Ishikawa (cell line): ENCODE data around the gene YIF1A.

Experiments
- FOXM1 ChIP-seq: IDR thresholded peaks from 2 replicates; pipeline ENCODE4 v1.6.1; 2012; ENCODE audit warnings: low read depth, borderline replicate concordance
- NFIC ChIP-seq: IDR thresholded peaks from 2 replicates; pipeline ENCODE4 v1.6.1; 2012
- RAD21 ChIP-seq: IDR thresholded peaks from 2 replicates; pipeline ENCODE4 v1.6.1; 2012; ENCODE audit warnings: low read depth
- TCF12 ChIP-seq: IDR thresholded peaks from 2 replicates; pipeline ENCODE4 v1.6.1; 2012; ENCODE audit warnings: low read depth
- YY1 ChIP-seq: IDR thresholded peaks from 2 replicates; pipeline ENCODE4 v1.6.1; 2012; ENCODE audit warnings: low read depth
- TF ChIP-seq, protein P1 (sequence below): IDR thresholded peaks from 2 replicates; pipeline ENCODE4 v1.6.1; 2012

DNA sequence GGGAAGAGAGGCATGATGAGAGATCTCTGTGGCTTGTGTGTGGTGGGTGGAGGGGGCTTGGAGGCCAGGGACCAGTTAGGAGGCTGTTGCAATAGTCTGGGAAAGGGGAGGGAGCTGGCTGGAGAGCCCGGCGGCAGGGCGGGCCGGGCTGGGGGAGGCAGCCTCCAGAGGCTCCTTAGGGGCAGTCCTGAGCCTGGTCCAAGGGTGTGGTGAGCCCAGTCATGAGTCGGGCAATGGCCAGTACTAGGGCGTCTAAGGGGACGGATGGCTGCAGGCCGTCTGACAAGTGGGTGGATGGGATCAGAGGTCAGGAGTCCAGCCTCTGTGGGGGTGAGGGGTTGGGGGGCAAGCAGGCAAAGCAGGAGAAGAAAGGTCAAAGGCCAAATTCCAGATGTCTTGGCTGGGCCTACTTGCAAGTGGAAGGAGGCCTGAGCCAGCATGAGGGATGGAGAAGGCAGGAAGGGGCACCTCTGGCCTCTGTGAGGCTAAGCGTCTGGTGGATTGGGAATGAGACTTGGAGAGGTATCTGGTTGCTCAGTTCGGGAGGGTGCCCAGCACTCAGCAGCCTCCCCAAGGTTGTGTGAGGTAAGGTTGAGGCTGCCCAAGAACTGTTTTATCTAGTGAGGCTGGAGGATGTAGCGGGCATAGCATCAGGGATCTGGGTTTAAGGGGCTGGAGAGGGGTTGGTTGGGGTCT, 33.9 kb upstream of the YIF1A start:
- TF ChIP-seq TCF12 (no peak), YY1 (no peak), RAD21 (no peak), NFIC (no peak), FOXM1 (no peak)
- TF ChIP-seq, protein P1, sequence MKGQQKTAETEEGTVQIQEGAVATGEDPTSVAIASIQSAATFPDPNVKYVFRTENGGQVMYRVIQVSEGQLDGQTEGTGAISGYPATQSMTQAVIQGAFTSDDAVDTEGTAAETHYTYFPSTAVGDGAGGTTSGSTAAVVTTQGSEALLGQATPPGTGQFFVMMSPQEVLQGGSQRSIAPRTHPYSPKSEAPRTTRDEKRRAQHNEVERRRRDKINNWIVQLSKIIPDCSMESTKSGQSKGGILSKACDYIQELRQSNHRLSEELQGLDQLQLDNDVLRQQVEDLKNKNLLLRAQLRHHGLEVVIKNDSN = no peak
